ENCODE measurements around the gene MED27. TPM values are rescaled to one million over a fixed set of nuclear protein-coding genes. Genes with fewer than 3 reads are reported as not detected.

The MED27 gene
- total RNA-seq, 1 experiment from 2014 or later, result 37.7 TPM

DNA sequence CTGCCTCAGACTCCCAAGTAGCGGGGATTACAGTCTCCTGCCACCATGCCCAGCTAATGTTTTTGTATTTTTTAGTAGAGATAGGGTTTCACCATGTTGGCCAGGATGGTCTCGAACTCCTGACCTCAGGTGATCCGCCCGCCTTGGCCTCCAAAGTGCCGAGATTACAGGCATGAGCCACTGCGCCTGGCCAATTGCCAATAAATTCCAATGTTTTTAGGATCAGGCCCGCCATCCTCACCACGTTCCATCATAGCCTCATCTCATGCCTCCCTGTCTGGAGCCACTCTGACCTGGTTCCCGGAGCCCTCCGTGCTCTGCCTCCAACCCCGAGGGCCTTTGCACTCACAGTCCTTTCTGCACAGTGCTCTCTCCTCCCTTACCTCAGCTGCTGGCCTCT lies 268.3 kb downstream of the MED27 start:
- DNase-seq (ENCODE audit: low read depth), result no peak

DNA sequence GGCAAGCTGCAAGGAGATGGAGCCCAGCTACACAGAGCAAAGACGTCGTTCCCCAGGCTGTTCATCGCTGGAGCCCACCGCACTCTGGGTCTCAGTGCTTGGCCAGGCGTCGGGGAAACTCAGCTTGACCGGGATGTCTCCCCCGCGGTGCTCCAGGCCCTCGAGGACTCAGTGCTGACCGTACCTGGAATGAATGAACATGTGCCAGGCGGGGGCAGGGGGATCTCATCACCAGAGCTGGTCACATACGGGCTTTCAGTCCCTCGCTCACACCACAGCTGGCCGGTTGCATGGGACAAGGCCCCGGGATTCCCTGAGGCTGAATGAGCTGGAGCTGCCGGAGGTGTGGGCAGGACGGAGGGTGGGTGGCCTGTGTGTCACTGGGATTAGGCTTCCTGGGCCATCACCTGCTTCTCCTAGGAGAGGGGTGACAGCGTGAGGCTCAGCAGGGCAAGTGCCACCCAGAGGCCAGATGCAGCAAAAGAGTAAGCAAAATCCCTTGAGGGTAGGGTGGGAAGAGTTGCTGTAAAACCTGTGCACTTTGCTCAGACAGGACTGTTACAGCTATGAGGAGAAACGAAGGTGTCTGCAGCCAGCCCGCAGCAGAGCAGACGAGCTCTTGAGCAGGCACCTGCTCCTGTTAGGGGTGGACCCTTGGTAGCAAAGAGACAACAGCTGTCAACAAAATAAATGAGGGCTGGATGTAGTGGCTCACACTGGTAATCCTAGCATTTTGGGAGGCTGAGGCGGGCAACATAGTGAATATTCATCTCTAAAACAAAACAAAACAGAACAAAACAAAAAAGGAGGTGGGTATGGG lies 269.1 kb downstream of the MED27 start:
- DNase-seq (ENCODE audit: low read depth), result no peak

Other genes starting within 250 kb of the MED27 start
- gene NTNG2, start 82.2 kb upstream of the MED27 start, total RNA-seq (2014; rRNA removed; shearing (Covaris generic)), result 0.36 and 1.6 TPM in 2 replicates